Left ventricle myocardium inferior (tissue), 1 donor: Measurements from ENCODE around the gene KCNQ1. TPM values are rescaled to one million over a fixed set of nuclear protein-coding genes. Genes with fewer than 3 reads are reported as not detected.

Source experiments
- DNase-seq: peaks from one replicate; pipeline ENCODE4 v3.0.0-alpha.2; 2020
- H3K27ac ChIP-seq: fragments of 200-600 bp; replicated peaks from 2 replicates; pipeline ENCODE4 v1.8.0; 2021
- H3K27me3 ChIP-seq: fragments of 200-600 bp; 2 replicates; pipeline ENCODE4 v1.8.0; 2021; ENCODE audit warnings: low read depth
- H3K36me3 ChIP-seq: fragments of 200-600 bp; 2 replicates; pipeline ENCODE4 v1.8.0; 2021
- H3K4me1 ChIP-seq: fragments of 200-600 bp; 2 replicates; pipeline ENCODE4 v1.8.0; 2021
- H3K4me3 ChIP-seq: fragments of 200-600 bp; 2 replicates; pipeline ENCODE4 v1.8.0; 2021; ENCODE audit warnings: mild to moderate bottlenecking, moderate library complexity
- H3K9me3 ChIP-seq: fragments of 200-600 bp; replicated peaks from 2 replicates; pipeline ENCODE4 v1.8.0; 2021
- CTCF ChIP-seq: fragments of 200-600 bp; IDR thresholded peaks from 2 replicates; pipeline ENCODE4 v1.8.0; 2021; ENCODE audit warnings: antibody characterized with exemption, mild to moderate bottlenecking, borderline replicate concordance
- intact Hi-C: fragments of 100-400 bp; cut with micrococcal nuclease; formaldehyde crosslinking; loops from one replicate; pipeline ENCODE4 v1.11.0; 2022
- total RNA-seq: library from RNA; stranded (reverse); fragmentation: NEBNext Ultra II Directional; extraction: Animal tissue kit (Norgen Biotek cat#: 25700); gene quantifications from one replicate; pipeline ENCODE4 v1.2.1, GENCODE V29; 2021
- donor health status: DM: no; HTN: yes; CAD: no; lungs with severe emphysema.

The KCNQ1 gene
- total RNA-seq, 1 donor from 2014 or later, result 41.8 TPM

- no peak for DNase-seq
- H3K27ac ChIP-seq, result no peak overlapping the region
- peaks cover 8% of the 10 kb centered on the region for H3K36me3 ChIP-seq
- H3K4me3 ChIP-seq, result no peak overlapping the region
- H3K4me1 ChIP-seq, result peaks cover 12% of the 10 kb centered on the region
- TF ChIP-seq CTCF, result no peak
- H3K27me3 ChIP-seq, result peaks cover 29% of the 10 kb centered on the region
- intact Hi-C loops, result no loop called here
- peaks cover 14% of the 10 kb centered on the region for H3K9me3 ChIP-seq
Measured at GRCh38 chr11:2874963-2875362, 430.2 kb downstream of the KCNQ1 start.

- peaks cover 5% of the 10 kb centered on the region for H3K27me3 ChIP-seq
- H3K4me1 ChIP-seq, result peaks cover 14% of the 10 kb centered on the region
- no peak for TF ChIP-seq CTCF
- intact Hi-C loops, result no loop called here
- no peak overlapping the region for H3K4me3 ChIP-seq
- DNase-seq, result no peak
- H3K9me3 ChIP-seq, result peaks cover 14% of the 10 kb centered on the region
- no peak overlapping the region for H3K27ac ChIP-seq
- peaks cover 8% of the 10 kb centered on the region for H3K36me3 ChIP-seq
Measured at GRCh38 chr11:2877474-2877873, 432.7 kb downstream of the KCNQ1 start.

- peaks cover 14% of the 10 kb centered on the region for H3K9me3 ChIP-seq
- intact Hi-C loops, result no loop called here
- DNase-seq, result no peak
- peaks cover 28% of the 10 kb centered on the region for H3K4me1 ChIP-seq
- H3K4me3 ChIP-seq, result no peak overlapping the region
- peaks cover 8% of the 10 kb centered on the region for H3K36me3 ChIP-seq
- TF ChIP-seq CTCF, result no peak
- no peaks in the 10 kb centered on the region for H3K27me3 ChIP-seq
- H3K27ac ChIP-seq, result no peak overlapping the region
Measured at GRCh38 chr11:2878782-2879181, 434.0 kb downstream of the KCNQ1 start.

- Histone ChIP-seq H3K36me3 (peaks cover 8% of the 10 kb centered on the region), H3K27me3 (no peaks in the 10 kb centered on the region), H3K4me1 (peaks cover 41% of the 10 kb centered on the region), H3K4me3 (no peak overlapping the region), H3K9me3 (peaks cover 7% of the 10 kb centered on the region), H3K27ac (no peak overlapping the region)
- intact Hi-C loops, result loop anchor here (10.0 kb wide), 1 partner anchor 456 kb away; no protein-coding TSS in a partner anchor
- no peak for DNase-seq
- no peak for TF ChIP-seq CTCF
Measured at GRCh38 chr11:2880646-2881045, 435.8 kb downstream of the KCNQ1 start.

- intact Hi-C loops, result loop anchor here (10.0 kb wide), 1 partner anchor 457 kb away; no protein-coding TSS in a partner anchor
Measured at GRCh38 chr11:2881076-2881980, 436.5 kb downstream of the KCNQ1 start.

More at GRCh38 chr11:2881076-2881980, 436.5 kb downstream of the KCNQ1 start:
- TF ChIP-seq CTCF, result no peak
- H3K27ac ChIP-seq, result peak overlapping the region; percentile 91
- H3K4me1 ChIP-seq, result peaks cover 43% of the 10 kb centered on the region
- peak overlapping the region; percentile 92 for H3K4me3 ChIP-seq
- DNase-seq, result no peak
- H3K27me3 ChIP-seq, result no peaks in the 10 kb centered on the region
- H3K36me3 ChIP-seq, result peaks cover 8% of the 10 kb centered on the region
- peaks cover 7% of the 10 kb centered on the region for H3K9me3 ChIP-seq
